GM18511 (cell line): ENCODE results near the gene HGS.
A peak's percentile ranks its signal among the peaks of the same experiment; 100 is the strongest.

Source experiments
- ATAC-seq: cut with Tn5 transposase; IDR thresholded peaks from one replicate; pipeline ENCODE4 v1.9.1; 2021; ENCODE audit warnings: mild to moderate bottlenecking, moderate library complexity; ENCODE audit not compliant: unreplicated experiment

Gene HGS

DNA sequence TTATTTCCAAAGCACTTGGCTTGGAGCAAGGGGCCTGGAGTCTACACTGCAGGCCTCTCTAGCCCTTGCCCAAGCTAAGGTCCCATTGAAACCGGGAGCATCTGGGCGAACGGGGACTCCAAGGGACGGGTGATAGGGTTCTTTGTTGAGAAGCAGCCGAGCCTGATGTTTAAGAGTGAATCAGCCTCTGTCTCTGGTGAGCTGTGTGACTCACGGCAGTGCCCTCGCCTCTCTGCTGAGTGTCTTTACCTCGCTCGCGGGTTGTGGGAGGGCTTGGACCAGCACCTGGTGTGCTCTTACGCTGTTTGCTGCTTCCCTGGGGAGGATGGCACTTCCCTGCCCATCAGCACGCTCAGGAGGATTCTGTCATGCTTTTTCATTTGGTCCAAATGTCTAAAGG, 1.3 kb downstream of the HGS start:
- no peak for ATAC-seq

- ATAC-seq: no peak
These were observed 2.8 kb downstream of the HGS start for GRCh38 chr17:81686614-81687013.

GRCh38 chr17:81687770-81688541, 4.1 kb downstream of the HGS start:
- ATAC-seq: no peak

DNA sequence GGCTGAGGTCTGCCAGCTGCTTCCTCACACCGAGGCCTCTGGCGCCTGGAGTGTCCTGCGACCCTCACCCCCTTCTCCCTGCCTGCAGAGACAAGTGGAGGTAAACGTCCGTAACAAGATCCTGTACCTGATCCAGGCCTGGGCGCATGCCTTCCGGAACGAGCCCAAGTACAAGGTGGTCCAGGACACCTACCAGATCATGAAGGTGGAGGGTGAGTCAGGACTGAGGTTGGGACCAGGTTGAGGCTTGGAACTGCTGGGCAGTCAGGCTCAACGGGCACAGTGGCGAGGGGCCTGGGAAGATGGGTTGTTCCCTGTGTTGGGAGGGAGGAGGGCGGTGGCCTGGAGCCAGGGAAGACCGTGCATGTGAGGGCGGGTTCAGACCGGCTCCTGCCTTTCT, 4.8 kb downstream of the HGS start:
- ATAC-seq: no peak

- no peak for ATAC-seq
These were observed 6.3 kb downstream of the HGS start for GRCh38 chr17:81690066-81690465.

DNA sequence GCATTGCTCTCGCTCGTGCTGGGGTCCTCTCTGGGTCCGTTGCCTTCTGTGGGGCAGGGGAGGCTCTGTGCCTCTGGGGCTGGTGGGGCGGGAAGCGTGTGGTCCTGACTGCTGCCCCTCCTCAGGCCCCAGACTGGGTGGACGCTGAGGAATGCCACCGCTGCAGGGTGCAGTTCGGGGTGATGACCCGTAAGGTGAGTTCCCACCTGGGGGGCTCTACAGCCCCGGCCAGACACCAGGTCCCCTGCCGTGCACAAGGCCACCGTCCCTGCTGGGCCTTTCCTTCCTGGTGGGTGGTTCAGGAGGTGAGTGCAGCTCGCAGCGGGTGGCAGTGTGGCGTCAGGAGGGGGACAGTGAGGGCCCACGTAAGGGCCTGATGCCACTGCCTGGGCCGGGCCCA, 6.7 kb downstream of the HGS start:
- ATAC-seq: no peak

DNA sequence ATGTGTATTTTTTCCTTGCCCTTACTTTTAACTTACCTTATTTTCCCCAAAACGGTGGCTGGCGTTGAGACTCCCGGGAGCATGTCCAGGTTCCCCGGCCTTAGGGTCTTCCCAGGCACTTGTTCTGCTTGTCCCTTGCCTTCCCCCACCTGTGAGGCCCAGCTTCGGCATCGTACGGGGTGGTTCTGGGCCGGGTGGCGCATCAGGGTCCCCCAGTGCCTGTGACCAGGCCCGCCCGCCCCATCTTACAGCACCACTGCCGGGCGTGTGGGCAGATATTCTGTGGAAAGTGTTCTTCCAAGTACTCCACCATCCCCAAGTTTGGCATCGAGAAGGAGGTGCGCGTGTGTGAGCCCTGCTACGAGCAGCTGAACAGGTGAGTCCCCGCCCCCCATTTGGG, 7.4 kb downstream of the HGS start:
- no peak for ATAC-seq

DNA sequence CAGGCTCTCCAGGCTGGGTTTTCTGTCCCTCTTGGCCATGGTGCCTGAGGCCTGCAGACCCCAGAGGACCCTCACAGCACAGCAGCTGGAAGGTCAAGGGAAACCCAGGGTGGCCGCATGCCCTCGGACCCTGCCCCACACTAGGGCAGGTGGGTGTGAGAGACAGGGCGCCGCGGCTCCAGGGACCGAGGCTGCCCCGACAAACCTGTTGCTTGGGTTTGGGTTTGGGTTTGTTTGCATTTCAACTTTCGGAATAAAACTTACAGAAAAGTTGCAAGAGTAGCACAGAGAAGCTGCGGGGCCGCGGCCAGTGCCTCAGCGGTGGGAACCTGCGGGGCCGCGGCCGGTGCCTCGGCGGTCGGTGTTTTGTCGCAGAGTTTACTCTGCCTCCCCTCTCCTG, 7.8 kb downstream of the HGS start:
- ATAC-seq: no peak

GRCh38 chr17:81693509-81694210, 9.8 kb downstream of the HGS start:
- no peak for ATAC-seq

- ATAC-seq: no peak
These were observed 11.0 kb downstream of the HGS start for GRCh38 chr17:81694810-81695209.

- no peak for ATAC-seq
These were observed 11.4 kb downstream of the HGS start for GRCh38 chr17:81695211-81695610.

- no peak for ATAC-seq
These were observed 12.0 kb downstream of the HGS start for GRCh38 chr17:81695801-81696200.

GRCh38 chr17:81696218-81696941, 12.6 kb downstream of the HGS start:
- ATAC-seq: no peak

GRCh38 chr17:81697261-81698044, 13.6 kb downstream of the HGS start:
- ATAC-seq: no peak

DNA sequence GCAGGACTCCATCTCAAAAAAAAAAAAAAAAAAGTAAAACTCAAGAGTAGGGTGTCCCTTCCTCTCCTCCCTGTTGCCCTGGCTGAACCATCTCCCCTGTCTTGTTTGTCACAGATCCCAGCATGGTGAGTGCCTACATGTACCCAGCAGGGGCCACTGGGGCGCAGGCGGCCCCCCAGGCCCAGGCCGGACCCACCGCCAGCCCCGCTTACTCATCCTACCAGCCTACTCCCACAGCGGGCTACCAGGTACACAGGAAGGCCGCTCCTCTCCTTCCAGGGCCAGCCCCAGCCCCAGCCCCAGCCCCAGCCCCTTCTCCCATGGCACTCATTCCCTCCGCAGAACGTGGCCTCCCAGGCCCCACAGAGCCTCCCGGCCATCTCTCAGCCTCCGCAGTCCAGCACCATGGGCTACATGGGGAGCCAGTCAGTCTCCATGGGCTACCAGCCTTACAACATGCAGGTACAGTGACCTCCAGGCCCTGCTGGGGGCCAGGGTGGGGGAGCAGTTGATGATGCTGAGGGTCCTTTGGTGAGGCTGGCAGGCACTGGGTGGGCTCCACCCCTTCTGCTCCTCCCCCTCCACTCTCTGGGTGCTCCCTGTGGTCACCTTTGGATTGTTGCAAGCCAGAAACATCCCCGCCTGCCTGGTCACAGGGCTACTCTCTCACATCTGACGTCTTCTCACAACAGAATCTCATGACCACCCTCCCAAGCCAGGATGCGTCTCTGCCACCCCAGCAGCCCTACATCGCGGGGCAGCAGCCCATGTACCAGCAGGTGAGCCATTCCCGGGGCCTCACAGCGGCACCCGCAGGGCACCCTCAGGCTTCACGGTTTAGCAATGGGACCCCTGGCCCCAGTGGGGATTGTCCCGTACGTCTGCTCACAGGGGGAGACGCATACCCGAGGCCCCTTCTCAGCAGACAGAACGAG, 16.8 kb downstream of the HGS start:
- no peak for ATAC-seq

- ATAC-seq: no peak
These were observed 17.7 kb downstream of the HGS start for GRCh38 chr17:81701288-81702071.

DNA sequence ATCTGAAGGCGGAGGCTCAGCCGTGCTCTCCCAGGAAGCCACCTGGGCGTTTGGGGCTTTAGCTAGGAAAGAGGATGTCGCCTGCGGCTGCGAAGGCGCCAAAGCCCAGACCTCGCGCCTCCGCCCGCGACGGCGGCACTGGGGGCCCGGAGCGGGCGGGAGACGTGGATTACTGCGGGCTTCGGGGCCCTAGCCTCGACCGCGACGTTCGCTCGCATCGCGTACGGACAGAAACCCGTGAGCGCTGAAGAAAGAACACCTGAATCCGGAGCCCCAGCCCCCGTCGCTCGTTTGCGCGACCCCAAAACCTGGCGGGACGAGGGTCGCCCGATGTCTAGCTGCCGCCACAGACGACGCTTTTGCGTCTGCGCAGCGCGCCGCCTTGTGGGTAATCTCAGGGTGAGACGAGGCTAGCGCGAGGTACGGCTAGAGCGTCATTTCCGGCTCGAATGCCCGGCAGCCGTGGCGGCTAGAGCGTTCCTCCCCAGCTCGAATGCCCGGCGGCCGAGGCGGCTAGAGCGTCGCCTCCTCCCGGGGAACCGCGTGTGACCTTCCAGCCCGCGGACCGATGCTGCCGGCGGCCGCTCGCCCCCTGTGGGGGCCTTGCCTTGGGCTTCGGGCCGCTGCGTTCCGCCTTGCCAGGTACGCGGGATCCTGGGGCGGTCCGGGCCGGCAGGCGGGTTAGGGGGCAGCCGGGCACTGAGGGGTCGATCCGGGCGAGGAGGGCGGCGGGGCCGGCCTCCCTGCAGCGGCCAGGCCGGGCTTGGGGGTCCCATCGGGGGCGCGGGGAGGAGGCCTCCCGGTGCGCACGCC, 19.3 kb downstream of the HGS start, which contains the start of gene MRPL12:
TSS of gene MRPL12 (plus strand) at position 434 of the 813 bp plus-strand sequence. CDS start at position 569, 135 bp downstream.
- ATAC-seq: peak; percentile 91
